NK-92 (cell line): ENCODE measurements around the gene ZNF74.
"Not testable (repeated sequence)": the region's sequence is repeated elsewhere in the genome, so short reads cannot be mapped to it uniquely, and the experiment has no call there.

Source experiments
- DNase-seq: peaks from one replicate; lab custom pipeline; 2025; ENCODE audit not compliant: unreplicated experiment; lab: John Stamatoyannopoulos, UW

ZNF74 gene

DNA sequence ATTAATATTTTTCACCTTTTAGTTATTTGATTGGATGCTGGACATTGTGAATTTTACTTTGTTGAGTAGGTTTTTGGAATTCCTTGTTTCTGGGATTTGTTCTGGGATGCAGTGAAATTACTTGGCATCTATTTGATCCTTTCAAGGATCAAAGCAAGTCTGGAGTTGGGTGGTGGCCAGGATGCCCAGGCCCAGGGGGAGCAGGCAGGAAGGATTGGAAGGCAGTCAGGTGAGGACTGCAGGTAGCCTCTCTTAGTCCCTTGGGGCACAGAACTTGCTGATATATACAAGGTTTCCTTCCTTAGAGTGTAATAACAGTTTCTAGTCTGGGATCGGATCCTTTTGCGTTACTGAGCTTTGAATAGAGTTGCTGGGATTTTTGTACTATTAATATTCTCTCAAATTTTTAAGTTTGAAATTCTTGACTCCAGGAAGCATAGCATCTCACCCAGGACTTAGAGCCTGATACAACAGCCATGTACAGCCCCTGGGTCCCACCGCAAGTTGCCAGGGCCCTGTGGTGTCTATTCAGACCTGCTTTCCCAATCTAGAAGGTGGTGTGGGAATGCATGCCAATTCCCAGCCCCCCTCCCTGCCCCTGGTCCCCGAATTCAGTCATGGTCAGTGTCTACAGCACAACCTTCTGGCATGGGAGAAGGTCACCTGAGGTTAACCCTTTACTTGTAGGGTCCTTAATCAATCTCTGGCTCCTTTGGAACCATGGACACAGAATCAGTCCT is 6.1 kb downstream of the ZNF74 start:
- no peak for DNase-seq

- DNase-seq = no peak
Measured at GRCh38 chr22:20400606-20401375, 6.8 kb downstream of the ZNF74 start.

DNA sequence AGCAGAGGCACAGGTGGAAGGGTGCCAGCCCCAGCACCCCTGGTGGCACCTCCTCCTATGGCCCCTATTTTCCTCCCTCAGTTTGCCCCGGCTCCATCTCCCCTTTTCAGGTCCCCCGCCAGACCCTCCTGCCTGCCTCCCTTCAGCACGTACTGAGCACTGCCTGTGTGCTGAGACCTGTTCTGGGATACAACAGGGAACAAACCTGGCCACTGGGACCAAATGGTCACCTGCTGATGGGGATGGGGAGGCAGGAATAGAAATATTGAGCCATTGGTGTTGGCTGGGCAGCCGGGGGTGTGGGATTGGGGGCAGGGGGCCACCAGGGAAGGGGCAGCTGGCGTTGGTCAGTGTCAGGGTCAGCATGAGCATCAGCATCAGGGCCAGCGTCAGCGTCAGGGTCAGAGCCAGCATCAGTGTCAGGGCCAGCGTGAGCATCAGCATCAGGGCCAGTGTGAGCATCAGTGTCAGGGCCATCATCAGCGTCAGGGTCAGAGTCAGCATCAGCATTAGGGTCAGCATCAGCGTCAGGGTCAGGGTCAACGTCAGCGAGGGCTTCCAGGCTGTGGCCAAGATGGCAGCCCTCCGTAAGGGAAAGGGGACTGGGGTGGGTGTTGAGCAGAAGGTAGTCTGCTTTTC is 7.5 kb downstream of the ZNF74 start:
- no peak for DNase-seq

- no peak for DNase-seq
Measured at GRCh38 chr22:20402960-20403778, 9.2 kb downstream of the ZNF74 start.

DNA sequence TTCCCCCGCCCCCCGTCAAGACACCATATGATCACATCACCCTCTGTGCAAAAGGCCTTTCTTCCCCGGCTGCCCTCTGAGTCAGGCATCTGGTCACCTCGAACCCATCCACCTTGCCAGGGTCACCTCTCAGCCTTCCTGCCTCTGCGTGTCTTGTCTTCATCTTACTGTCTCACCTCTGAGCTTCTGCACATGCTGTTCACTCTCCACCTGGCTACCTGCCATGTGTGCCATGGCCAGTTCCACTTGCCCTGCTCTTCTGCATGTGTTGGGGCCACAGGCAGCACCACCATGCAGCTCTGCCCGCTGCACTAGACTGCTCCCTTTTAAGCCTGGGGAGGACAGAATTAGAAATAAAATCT is 9.8 kb downstream of the ZNF74 start:
- no peak for DNase-seq

- DNase-seq = no peak
Measured at GRCh38 chr22:20404881-20405280, 10.9 kb downstream of the ZNF74 start.

- no peak for DNase-seq
Measured at GRCh38 chr22:20405291-20405930, 11.5 kb downstream of the ZNF74 start.

DNA sequence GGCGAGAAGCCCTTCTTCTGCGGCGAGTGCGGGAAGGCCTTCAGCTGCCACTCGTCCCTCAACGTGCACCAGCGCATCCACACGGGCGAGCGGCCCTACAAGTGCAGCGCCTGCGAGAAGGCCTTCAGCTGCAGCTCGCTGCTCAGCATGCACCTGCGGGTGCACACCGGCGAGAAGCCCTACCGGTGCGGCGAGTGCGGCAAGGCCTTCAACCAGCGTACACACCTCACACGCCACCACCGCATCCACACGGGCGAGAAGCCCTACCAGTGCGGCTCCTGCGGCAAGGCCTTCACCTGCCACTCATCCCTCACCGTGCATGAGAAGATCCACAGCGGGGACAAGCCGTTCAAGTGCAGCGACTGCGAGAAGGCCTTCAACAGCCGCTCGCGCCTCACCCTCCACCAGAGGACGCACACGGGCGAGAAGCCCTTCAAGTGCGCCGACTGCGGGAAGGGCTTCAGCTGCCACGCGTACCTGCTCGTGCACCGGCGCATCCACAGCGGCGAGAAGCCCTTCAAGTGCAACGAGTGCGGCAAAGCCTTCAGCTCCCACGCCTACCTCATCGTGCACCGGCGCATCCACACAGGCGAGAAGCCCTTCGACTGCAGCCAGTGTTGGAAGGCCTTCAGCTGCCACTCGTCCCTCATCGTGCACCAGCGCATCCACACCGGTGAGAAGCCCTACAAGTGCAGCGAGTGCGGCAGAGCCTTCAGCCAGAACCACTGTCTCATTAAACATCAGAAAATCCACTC is 12.2 kb downstream of the ZNF74 start:
- DNase-seq = no peak

- DNase-seq = no peak
Measured at GRCh38 chr22:20406686-20407408, 12.9 kb downstream of the ZNF74 start.

DNA sequence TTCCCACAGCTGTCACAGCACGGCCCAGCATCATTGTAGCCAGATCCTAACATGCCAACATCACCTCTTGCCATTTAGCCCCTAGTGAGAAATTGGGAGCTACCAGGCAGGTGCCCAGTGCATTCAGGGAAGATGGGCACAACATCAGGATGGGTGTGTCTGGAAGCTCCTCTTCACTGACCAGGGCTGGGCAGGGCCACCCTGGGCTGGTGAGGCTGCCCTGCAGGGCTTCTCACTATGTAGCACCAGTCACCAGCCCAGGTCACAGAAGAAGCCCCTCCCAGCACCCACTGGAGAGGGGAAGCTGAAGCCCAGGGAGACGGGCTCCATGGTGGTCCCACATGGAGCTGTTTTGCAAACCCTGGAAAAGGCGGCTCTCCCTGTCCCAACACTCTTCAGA is 13.9 kb downstream of the ZNF74 start:
- DNase-seq = no peak

DNA sequence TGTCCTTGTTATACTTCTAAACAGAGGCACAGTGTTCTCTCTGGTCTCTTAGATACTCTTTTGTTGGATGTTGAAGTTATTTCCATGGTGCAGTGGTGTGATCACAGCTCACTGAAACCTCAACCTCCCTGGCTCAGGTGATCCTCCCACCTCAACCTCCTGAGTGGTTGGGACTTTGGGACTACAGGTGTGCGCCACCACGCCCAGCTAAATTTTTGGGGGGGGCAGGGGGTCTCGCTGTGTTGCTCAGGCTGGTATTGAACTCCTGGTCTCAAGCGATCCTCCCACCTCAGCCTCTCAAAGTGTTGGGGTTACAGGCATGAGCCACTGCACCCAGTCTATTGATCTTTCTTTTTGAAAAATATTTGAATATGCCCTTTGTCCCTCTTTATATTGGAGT is 14.9 kb downstream of the ZNF74 start:
- no peak for DNase-seq

DNA sequence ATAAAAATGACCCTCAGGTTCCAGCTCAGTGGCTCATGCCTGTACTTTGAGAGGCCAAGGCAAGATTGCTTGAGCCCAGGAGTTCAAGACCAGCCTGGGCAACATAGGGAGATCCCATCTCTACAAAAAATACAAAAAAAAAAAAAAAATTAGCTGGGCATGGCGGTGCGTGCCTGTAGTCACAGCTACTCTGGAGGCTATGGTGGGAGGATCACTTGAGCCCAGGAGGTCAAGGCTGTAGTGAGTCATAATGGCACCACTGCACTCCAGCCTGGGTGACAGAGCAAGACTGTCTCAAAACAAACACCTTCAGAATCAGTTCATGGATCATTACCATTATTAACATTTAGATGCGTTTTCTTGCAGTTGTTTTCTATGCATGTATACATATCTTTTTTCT is 15.4 kb downstream of the ZNF74 start:
- DNase-seq = not testable (repeated sequence)

- no peak for DNase-seq
Measured at GRCh38 chr22:20412474-20413216, 18.7 kb downstream of the ZNF74 start.

GRCh38 chr22:20413217-20414058 is 19.5 kb downstream of the ZNF74 start:
- no peak for DNase-seq

DNA sequence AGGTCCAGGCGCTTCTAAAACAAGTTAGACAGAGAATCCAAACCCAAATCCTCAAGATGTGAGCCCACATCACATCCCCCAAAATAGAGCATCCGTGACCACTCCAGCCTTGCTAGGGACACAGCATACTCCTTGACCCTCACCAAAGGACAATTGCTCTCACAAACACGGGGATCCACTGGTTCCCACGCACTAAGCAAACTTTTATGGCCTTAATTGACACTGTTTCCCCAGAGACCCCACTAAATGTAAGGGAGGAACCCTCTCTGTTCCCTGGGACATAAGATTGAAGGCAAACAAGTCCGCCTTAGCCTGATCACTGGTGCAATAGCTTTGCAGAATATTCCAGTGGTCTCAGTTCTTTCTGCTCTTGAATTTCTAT is 20.1 kb downstream of the ZNF74 start:
- no peak for DNase-seq

DNA sequence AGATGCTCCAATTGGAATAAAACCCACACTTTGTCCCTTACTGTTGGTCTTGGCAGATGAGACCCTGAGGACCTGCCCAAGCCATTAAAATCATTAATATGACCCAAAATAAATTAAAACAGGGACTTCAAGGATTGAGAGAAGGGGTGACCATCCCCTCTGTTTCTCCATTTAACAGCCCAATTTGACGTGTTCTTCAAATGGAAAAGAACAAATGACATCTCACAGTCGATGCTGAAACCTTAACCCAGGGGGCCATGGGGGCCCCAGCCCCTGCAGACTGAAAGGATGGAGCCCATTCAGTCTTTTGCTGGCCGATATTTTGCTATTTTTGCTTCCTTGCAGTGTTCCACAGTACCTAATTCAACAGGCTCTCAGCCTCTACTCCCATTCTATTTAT is 20.5 kb downstream of the ZNF74 start:
- no peak for DNase-seq

DNA sequence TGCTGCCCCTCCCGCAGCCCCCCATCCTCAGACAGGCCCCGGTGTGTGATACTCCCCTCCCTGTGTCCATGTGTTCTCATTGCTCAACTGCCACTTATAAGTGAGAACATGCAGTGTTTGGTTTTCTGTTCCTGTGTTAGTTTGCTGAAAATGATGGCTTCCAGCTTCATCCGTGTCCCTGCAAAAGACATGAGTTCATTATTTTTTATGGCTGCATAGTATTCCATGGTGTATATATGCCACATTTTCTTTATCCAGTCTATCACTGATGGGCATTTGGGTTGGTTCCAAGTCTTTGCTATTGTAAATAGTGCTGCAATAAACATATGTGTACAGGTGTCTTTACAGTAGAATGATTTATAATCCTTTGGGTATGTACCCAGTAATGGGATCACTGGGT is 21.3 kb downstream of the ZNF74 start:
- not testable (repeated sequence) for DNase-seq

DNA sequence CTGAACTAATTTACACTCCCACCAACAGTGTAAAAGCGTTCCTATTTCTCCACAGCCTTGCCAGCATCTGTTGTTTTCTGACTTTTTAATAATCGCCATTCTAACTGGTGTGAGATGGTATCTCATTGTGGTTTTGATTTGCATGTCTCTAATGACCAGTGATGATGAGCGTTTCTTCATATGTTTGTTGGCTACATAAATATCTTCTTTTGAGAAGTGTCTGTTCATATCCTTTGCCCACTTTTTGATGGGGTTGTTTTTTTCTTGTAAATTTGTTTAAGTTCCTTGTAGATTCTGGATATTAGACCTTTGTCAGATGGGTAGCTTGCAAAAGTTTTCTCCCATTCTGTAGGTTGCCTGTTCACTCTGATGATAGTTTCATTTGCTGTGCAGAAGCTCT is 21.7 kb downstream of the ZNF74 start:
- not testable (repeated sequence) for DNase-seq
